HepG2 (cell line): Measurements from ENCODE around the gene TOPORS.

ENCODE experiments used
- CTCF ChIP-seq: sonication (generic); formaldehyde crosslinking; IDR thresholded peaks from 2 replicates; pipeline ENCODE4 v1.5.0; 2020; ENCODE audit warnings: mild to moderate bottlenecking, missing genetic modification reagents, moderate library complexity
- ELF1 ChIP-seq: sonication (generic); formaldehyde crosslinking; IDR thresholded peaks from 2 replicates; pipeline ENCODE4 v1.4.0; 2020; ENCODE audit warnings: missing genetic modification reagents
- ESRRA ChIP-seq: sonication (generic); formaldehyde crosslinking; IDR thresholded peaks from 2 replicates; pipeline ENCODE4 v1.5.1; 2020; ENCODE audit warnings: mild to moderate bottlenecking, low read depth, missing genetic modification reagents
- ETV6 ChIP-seq: sonication (generic); formaldehyde crosslinking; conservative IDR thresholded peaks from 2 replicates; pipeline ENCODE4 v1.4.0; 2020; ENCODE audit warnings: missing genetic modification reagents
- EZH2 ChIP-seq: conservative IDR thresholded peaks from 2 replicates; pipeline ENCODE4 v1.6.1; 2012; ENCODE audit warnings: mild to moderate bottlenecking, low read depth, low read length, moderate library complexity
- NCOA1 ChIP-seq: sonication (generic); formaldehyde crosslinking; IDR thresholded peaks from 2 replicates; pipeline ENCODE4 v1.9.0; 2021; ENCODE audit warnings: missing genetic modification reagents
- NFYB ChIP-seq: sonication (generic); formaldehyde crosslinking; IDR thresholded peaks from 2 replicates; pipeline ENCODE4 v1.4.0; 2020; ENCODE audit warnings: missing genetic modification reagents
- TCF12 ChIP-seq, 2 experiments: fragments of 450-650 bp in 1 of 2; sonication (generic) in 1 of 2; formaldehyde crosslinking in 1 of 2; IDR thresholded peaks; 2 replicates each; pipeline versions ENCODE4 v1.6.1 to v1.8.0; 2017 to 2022; ENCODE audit warnings: antibody characterized with exemption in 1 of 2, mild to moderate bottlenecking in 1 of 2, missing genetic modification reagents in 1 of 2, moderate library complexity in 1 of 2
- ZNF670 ChIP-seq: sonication (generic); formaldehyde crosslinking; IDR thresholded peaks from 2 replicates; pipeline ENCODE4 v1.8.0; 2022; ENCODE audit warnings: mild to moderate bottlenecking, missing genetic modification reagents, borderline replicate concordance
- ZNF883 ChIP-seq: sonication (generic); formaldehyde crosslinking; IDR thresholded peaks from 2 replicates; pipeline ENCODE4 v1.5.1; 2020; ENCODE audit warnings: mild to moderate bottlenecking, missing genetic modification reagents; ENCODE audit errors: not compliant biosample characterization
- TF ChIP-seq, protein P1 (sequence below): sonication (generic); formaldehyde crosslinking; IDR thresholded peaks from 2 replicates; pipeline ENCODE4 v1.4.0; 2020; ENCODE audit warnings: mild to moderate bottlenecking, missing genetic modification reagents, borderline replicate concordance
- TF ChIP-seq, protein P2 (sequence below): sonication (generic); formaldehyde crosslinking; IDR thresholded peaks from 2 replicates; pipeline ENCODE4 v1.8.0; 2022; ENCODE audit warnings: missing genetic modification reagents, low read depth, mild to moderate bottlenecking, borderline replicate concordance
- TF ChIP-seq, protein P3 (sequence below): sonication (generic); formaldehyde crosslinking; IDR thresholded peaks from 2 replicates; pipeline ENCODE4 v1.4.0; 2020; ENCODE audit warnings: low read depth, missing genetic modification reagents

- no peak for TF ChIP-seq ZNF883 (CRISPR knock-in tag)
- no peak for TF ChIP-seq ZNF670 (CRISPR knock-in tag)
- peak; percentile 78 for TF ChIP-seq CTCF (CRISPR knock-in tag)
- TF ChIP-seq, protein P1, sequence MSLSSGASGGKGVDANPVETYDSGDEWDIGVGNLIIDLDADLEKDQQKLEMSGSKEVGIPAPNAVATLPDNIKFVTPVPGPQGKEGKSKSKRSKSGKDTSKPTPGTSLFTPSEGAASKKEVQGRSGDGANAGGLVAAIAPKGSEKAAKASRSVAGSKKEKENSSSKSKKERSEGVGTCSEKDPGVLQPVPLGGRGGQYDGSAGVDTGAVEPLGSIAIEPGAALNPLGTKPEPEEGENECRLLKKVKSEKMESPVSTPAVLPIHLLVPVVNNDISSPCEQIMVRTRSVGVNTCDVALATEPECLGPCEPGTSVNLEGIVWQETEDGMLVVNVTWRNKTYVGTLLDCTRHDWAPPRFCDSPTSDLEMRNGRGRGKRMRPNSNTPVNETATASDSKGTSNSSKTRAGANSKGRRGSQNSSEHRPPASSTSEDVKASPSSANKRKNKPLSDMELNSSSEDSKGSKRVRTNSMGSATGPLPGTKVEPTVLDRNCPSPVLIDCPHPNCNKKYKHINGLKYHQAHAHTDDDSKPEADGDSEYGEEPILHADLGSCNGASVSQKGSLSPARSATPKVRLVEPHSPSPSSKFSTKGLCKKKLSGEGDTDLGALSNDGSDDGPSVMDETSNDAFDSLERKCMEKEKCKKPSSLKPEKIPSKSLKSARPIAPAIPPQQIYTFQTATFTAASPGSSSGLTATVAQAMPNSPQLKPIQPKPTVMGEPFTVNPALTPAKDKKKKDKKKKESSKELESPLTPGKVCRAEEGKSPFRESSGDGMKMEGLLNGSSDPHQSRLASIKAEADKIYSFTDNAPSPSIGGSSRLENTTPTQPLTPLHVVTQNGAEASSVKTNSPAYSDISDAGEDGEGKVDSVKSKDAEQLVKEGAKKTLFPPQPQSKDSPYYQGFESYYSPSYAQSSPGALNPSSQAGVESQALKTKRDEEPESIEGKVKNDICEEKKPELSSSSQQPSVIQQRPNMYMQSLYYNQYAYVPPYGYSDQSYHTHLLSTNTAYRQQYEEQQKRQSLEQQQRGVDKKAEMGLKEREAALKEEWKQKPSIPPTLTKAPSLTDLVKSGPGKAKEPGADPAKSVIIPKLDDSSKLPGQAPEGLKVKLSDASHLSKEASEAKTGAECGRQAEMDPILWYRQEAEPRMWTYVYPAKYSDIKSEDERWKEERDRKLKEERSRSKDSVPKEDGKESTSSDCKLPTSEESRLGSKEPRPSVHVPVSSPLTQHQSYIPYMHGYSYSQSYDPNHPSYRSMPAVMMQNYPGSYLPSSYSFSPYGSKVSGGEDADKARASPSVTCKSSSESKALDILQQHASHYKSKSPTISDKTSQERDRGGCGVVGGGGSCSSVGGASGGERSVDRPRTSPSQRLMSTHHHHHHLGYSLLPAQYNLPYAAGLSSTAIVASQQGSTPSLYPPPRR (CRISPR knock-in tag), result no peak
- TF ChIP-seq, protein P2, sequence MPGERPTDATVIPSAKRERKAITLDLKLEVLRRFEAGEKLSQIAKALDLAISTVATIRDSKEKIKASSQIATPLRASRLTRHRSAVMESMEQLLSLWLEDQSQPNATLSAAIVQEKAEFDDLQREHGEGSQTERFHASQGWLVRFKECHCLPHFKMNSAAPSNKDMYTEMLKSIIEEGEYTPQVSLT (CRISPR knock-in tag), result no peak
- TF ChIP-seq EZH2, result no peak
- TF ChIP-seq NCOA1, result no peak
- no peak for TF ChIP-seq ESRRA (CRISPR knock-in tag)
- TF ChIP-seq ELF1 (CRISPR knock-in tag), result no peak
- TF ChIP-seq TCF12 (IDR thresholded peaks at IDR 0.05), result no peak
- no peak for TF ChIP-seq TCF12 (CRISPR knock-in tag; IDR thresholded peaks at IDR 0.05)
- TF ChIP-seq NFYB, result no peak
- TF ChIP-seq, protein P3, sequence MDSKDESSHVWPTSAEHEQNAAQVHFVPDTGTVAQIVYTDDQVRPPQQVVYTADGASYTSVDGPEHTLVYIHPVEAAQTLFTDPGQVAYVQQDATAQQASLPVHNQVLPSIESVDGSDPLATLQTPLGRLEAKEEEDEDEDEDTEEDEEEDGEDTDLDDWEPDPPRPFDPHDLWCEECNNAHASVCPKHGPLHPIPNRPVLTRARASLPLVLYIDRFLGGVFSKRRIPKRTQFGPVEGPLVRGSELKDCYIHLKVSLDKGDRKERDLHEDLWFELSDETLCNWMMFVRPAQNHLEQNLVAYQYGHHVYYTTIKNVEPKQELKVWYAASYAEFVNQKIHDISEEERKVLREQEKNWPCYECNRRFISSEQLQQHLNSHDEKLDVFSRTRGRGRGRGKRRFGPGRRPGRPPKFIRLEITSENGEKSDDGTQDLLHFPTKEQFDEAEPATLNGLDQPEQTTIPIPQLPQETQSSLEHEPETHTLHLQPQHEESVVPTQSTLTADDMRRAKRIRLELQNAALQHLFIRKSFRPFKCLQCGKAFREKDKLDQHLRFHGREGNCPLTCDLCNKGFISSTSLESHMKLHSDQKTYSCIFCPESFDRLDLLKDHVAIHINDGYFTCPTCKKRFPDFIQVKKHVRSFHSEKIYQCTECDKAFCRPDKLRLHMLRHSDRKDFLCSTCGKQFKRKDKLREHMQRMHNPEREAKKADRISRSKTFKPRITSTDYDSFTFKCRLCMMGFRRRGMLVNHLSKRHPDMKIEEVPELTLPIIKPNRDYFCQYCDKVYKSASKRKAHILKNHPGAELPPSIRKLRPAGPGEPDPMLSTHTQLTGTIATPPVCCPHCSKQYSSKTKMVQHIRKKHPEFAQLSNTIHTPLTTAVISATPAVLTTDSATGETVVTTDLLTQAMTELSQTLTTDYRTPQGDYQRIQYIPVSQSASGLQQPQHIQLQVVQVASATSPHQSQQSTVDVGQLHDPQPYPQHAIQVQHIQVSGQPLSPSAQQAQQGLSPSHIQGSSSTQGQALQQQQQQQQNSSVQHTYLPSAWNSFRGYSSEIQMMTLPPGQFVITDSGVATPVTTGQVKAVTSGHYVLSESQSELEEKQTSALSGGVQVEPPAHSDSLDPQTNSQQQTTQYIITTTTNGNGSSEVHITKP, result no peak
- no peak for TF ChIP-seq ETV6 (CRISPR knock-in tag)
Measured at GRCh38 chr9:32571969-32572899, 19.8 kb upstream of the TOPORS start.
